Mucosa of rectum (tissue), 2 donors: Measurements from ENCODE around the gene BLM.

Experiments used
- H3K27ac ChIP-seq, 2 donors: one replicate each; pipeline ENCODE4 v1.7.0; 2013; ENCODE audit warnings: inconsistent platforms in 2 of 2, low read depth in 2 of 2, low read length in 2 of 2
- H3K27me3 ChIP-seq, 2 donors: one replicate each; pipeline ENCODE4 v1.7.0; 2013; ENCODE audit warnings: low read length in 2 of 2; ENCODE audit not compliant: control insufficient read depth in 2 of 2, insufficient read depth in 2 of 2
- H3K36me3 ChIP-seq, 2 donors: one replicate each; pipeline ENCODE4 v1.7.0; 2013; ENCODE audit warnings: low read length in 2 of 2; ENCODE audit not compliant: control insufficient read depth in 2 of 2, insufficient read depth in 2 of 2
- H3K4me1 ChIP-seq, 2 donors: one replicate each; pipeline ENCODE4 v1.7.0; 2013; ENCODE audit warnings: low read length in 2 of 2, mild to moderate bottlenecking in 1 of 2; ENCODE audit not compliant: control insufficient read depth in 2 of 2, insufficient read depth in 2 of 2
- H3K4me3 ChIP-seq, 2 donors: one replicate each; pipeline ENCODE4 v1.7.0; 2013; ENCODE audit warnings: low read length in 2 of 2
- H3K9ac ChIP-seq, 2 donors: one replicate each; pipeline ENCODE4 v1.7.0; 2013; ENCODE audit warnings: low read length in 2 of 2, low read depth in 1 of 2, mild to moderate bottlenecking in 1 of 2
- H3K9me3 ChIP-seq, 2 donors: one replicate each; pipeline ENCODE4 v1.7.0; 2013; ENCODE audit warnings: low read length in 2 of 2; ENCODE audit not compliant: control insufficient read depth in 2 of 2
- donor health status: healthy.
- donor health status: Normal muscosa, but diverticular disease.

BLM gene

GRCh38 chr15:90751300-90751825, 34.2 kb downstream of the BLM start:
- Histone ChIP-seq H3K4me1 (no peaks in the 10 kb centered on the region), H3K4me3 (no peak overlapping the region), H3K9me3 (no peaks in the 10 kb centered on the region), H3K27me3 (no peaks in the 10 kb centered on the region), H3K9ac (no peak overlapping the region), H3K27ac (no peak overlapping the region), H3K36me3 (peaks cover 0 to 2% of the 10 kb centered on the region in 2 donors)

- Histone ChIP-seq H3K27me3 (no peaks in the 10 kb centered on the region), H3K9me3 (no peaks in the 10 kb centered on the region), H3K4me3 (no peak overlapping the region), H3K36me3 (peaks cover 0 to 2% of the 10 kb centered on the region in 2 donors), H3K27ac (no peak overlapping the region), H3K4me1 (no peaks in the 10 kb centered on the region), H3K9ac (no peak overlapping the region)
Observed at GRCh38 chr15:90756916-90757315, 39.8 kb downstream of the BLM start.

- Histone ChIP-seq H3K9me3 (no peaks in the 10 kb centered on the region), H3K4me1 (no peaks in the 10 kb centered on the region), H3K9ac (no peak overlapping the region), H3K27me3 (no peaks in the 10 kb centered on the region), H3K36me3 (peaks cover 0 to 2% of the 10 kb centered on the region in 2 donors), H3K27ac (no peak overlapping the region), H3K4me3 (no peak overlapping the region)
Observed at GRCh38 chr15:90757461-90757860, 40.3 kb downstream of the BLM start.

- no peaks in the 10 kb centered on the region for H3K4me1 ChIP-seq
- no peaks in the 10 kb centered on the region for H3K27me3 ChIP-seq
- H3K9me3 ChIP-seq: no peaks in the 10 kb centered on the region
- no peak overlapping the region for H3K9ac ChIP-seq
- no peaks in the 10 kb centered on the region for H3K36me3 ChIP-seq
- no peak overlapping the region for H3K4me3 ChIP-seq
- no peak overlapping the region for H3K27ac ChIP-seq
Observed at GRCh38 chr15:90760661-90761232, 43.6 kb downstream of the BLM start.

GRCh38 chr15:90761629-90762028, 44.5 kb downstream of the BLM start:
- Histone ChIP-seq H3K36me3 (no peaks in the 10 kb centered on the region), H3K4me1 (no peaks in the 10 kb centered on the region), H3K27me3 (no peaks in the 10 kb centered on the region), H3K4me3 (no peak overlapping the region), H3K9ac (no peak overlapping the region), H3K27ac (no peak overlapping the region), H3K9me3 (no peaks in the 10 kb centered on the region)

GRCh38 chr15:90762109-90762508, 45.0 kb downstream of the BLM start:
- no peaks in the 10 kb centered on the region for H3K27me3 ChIP-seq
- no peak overlapping the region for H3K9ac ChIP-seq
- no peak overlapping the region for H3K4me3 ChIP-seq
- H3K9me3 ChIP-seq: no peaks in the 10 kb centered on the region
- H3K4me1 ChIP-seq: no peaks in the 10 kb centered on the region
- no peaks in the 10 kb centered on the region for H3K36me3 ChIP-seq
- no peak overlapping the region for H3K27ac ChIP-seq

GRCh38 chr15:90763366-90764099, 46.4 kb downstream of the BLM start:
- H3K4me1 ChIP-seq: no peaks in the 10 kb centered on the region
- no peaks in the 10 kb centered on the region for H3K36me3 ChIP-seq
- no peak overlapping the region for H3K4me3 ChIP-seq
- H3K27ac ChIP-seq: no peak overlapping the region
- H3K9me3 ChIP-seq: no peaks in the 10 kb centered on the region
- H3K27me3 ChIP-seq: no peaks in the 10 kb centered on the region
- no peak overlapping the region for H3K9ac ChIP-seq

GRCh38 chr15:90765531-90765930, 48.4 kb downstream of the BLM start:
- Histone ChIP-seq H3K9me3 (no peaks in the 10 kb centered on the region), H3K27me3 (no peaks in the 10 kb centered on the region), H3K27ac (no peak overlapping the region), H3K36me3 (no peaks in the 10 kb centered on the region), H3K4me1 (no peaks in the 10 kb centered on the region), H3K4me3 (no peak overlapping the region), H3K9ac (no peak overlapping the region)

GRCh38 chr15:90765966-90766365, 48.8 kb downstream of the BLM start:
- Histone ChIP-seq H3K36me3 (no peaks in the 10 kb centered on the region), H3K9ac (no peak overlapping the region), H3K27ac (no peak overlapping the region), H3K4me3 (no peak overlapping the region), H3K9me3 (no peaks in the 10 kb centered on the region), H3K4me1 (no peaks in the 10 kb centered on the region), H3K27me3 (no peaks in the 10 kb centered on the region)

- H3K4me3 ChIP-seq: no peak overlapping the region
- no peak overlapping the region for H3K27ac ChIP-seq
- no peaks in the 10 kb centered on the region for H3K27me3 ChIP-seq
- H3K9ac ChIP-seq: no peak overlapping the region
- no peaks in the 10 kb centered on the region for H3K36me3 ChIP-seq
- H3K4me1 ChIP-seq: no peaks in the 10 kb centered on the region
- H3K9me3 ChIP-seq: no peaks in the 10 kb centered on the region
Observed at GRCh38 chr15:90769375-90769774, 52.2 kb downstream of the BLM start.
